ENCODE data around the gene KRT3.

KRT3 gene

GRCh38 chr12:52779914-52780313 lies 16.0 kb downstream of the KRT3 start:
- TF ChIP-seq FOXP2 (optimal IDR thresholded peaks at IDR 0.05; ENCODE audit: borderline replicate concordance, extremely low read depth, extremely low read length, insufficient read depth) (no peak), POLR2AphosphoS5 (IDR thresholded peaks at IDR 0.05; ENCODE audit: low read depth, low read length) (no peak), REST (IDR thresholded peaks at IDR 0.05; ENCODE audit: insufficient read depth in 1 of 2, low read depth in 2 of 2, low read length in 2 of 2) (no peak), TAF1 (IDR thresholded peaks at IDR 0.05; ENCODE audit: borderline replicate concordance, insufficient read depth, low read length) (no peak), SIN3A (IDR thresholded peaks at IDR 0.05; ENCODE audit: borderline replicate concordance, insufficient read depth, low read length) (no peak)

- TF ChIP-seq TAF1 (IDR thresholded peaks at IDR 0.05; ENCODE audit: borderline replicate concordance, insufficient read depth, low read length) (no peak), POLR2AphosphoS5 (IDR thresholded peaks at IDR 0.05; ENCODE audit: low read depth, low read length) (no peak), REST (IDR thresholded peaks at IDR 0.05; ENCODE audit: insufficient read depth in 1 of 2, low read depth in 2 of 2, low read length in 2 of 2) (no peak), SIN3A (IDR thresholded peaks at IDR 0.05; ENCODE audit: borderline replicate concordance, insufficient read depth, low read length) (no peak), FOXP2 (optimal IDR thresholded peaks at IDR 0.05; ENCODE audit: borderline replicate concordance, extremely low read depth, extremely low read length, insufficient read depth) (no peak)
Observed at GRCh38 chr12:52778833-52779232, 17.1 kb downstream of the KRT3 start.

- TF ChIP-seq POLR2AphosphoS5 (IDR thresholded peaks at IDR 0.05; ENCODE audit: low read depth, low read length): no peak
- no peak for TF ChIP-seq FOXP2 (optimal IDR thresholded peaks at IDR 0.05; ENCODE audit: borderline replicate concordance, extremely low read depth, extremely low read length, insufficient read depth)
- no peak for TF ChIP-seq SIN3A (IDR thresholded peaks at IDR 0.05; ENCODE audit: borderline replicate concordance, insufficient read depth, low read length)
Observed at GRCh38 chr12:52777566-52777965, 18.4 kb downstream of the KRT3 start.

GRCh38 chr12:52776913-52777395 lies 19.0 kb downstream of the KRT3 start, which contains the start of gene KRT76:
Gene KRT76 (minus strand): TSS chr12:52777345. CDS start chr12:52777291, 54 bp downstream.
- TF ChIP-seq TAF1 (IDR thresholded peaks at IDR 0.05; ENCODE audit: borderline replicate concordance, insufficient read depth, low read length) (no peak), REST (IDR thresholded peaks at IDR 0.05; ENCODE audit: insufficient read depth in 1 of 2, low read depth in 2 of 2, low read length in 2 of 2) (no peak), POLR2AphosphoS5 (IDR thresholded peaks at IDR 0.05; ENCODE audit: low read depth, low read length) (no peak), SIN3A (IDR thresholded peaks at IDR 0.05; ENCODE audit: borderline replicate concordance, insufficient read depth, low read length) (no peak), FOXP2 (optimal IDR thresholded peaks at IDR 0.05; ENCODE audit: borderline replicate concordance, extremely low read depth, extremely low read length, insufficient read depth) (no peak)

GRCh38 chr12:52776435-52776834 lies 19.5 kb downstream of the KRT3 start:
- no peak for TF ChIP-seq FOXP2 (optimal IDR thresholded peaks at IDR 0.05; ENCODE audit: borderline replicate concordance, extremely low read depth, extremely low read length, insufficient read depth)
- TF ChIP-seq POLR2AphosphoS5 (IDR thresholded peaks at IDR 0.05; ENCODE audit: low read depth, low read length): no peak
- no peak for TF ChIP-seq SIN3A (IDR thresholded peaks at IDR 0.05; ENCODE audit: borderline replicate concordance, insufficient read depth, low read length)
- TF ChIP-seq TAF1 (IDR thresholded peaks at IDR 0.05; ENCODE audit: borderline replicate concordance, insufficient read depth, low read length): no peak

GRCh38 chr12:52774629-52775250 lies 21.2 kb downstream of the KRT3 start:
- TF ChIP-seq POLR2AphosphoS5 (IDR thresholded peaks at IDR 0.05; ENCODE audit: low read depth, low read length): no peak
- TF ChIP-seq FOXP2 (optimal IDR thresholded peaks at IDR 0.05; ENCODE audit: borderline replicate concordance, extremely low read depth, extremely low read length, insufficient read depth): no peak
- no peak for TF ChIP-seq TAF1 (IDR thresholded peaks at IDR 0.05; ENCODE audit: borderline replicate concordance, insufficient read depth, low read length)
- no peak for TF ChIP-seq REST (IDR thresholded peaks at IDR 0.05; ENCODE audit: insufficient read depth in 1 of 2, low read depth in 2 of 2, low read length in 2 of 2)
- no peak for TF ChIP-seq SIN3A (IDR thresholded peaks at IDR 0.05; ENCODE audit: borderline replicate concordance, insufficient read depth, low read length)
